ENCODE data around the gene AKIRIN2. TPM values are rescaled to one million over a fixed set of nuclear protein-coding genes. Genes with fewer than 3 reads are reported as not detected.

The AKIRIN2 gene
- total and polyA plus RNA-seq, 10 of the 15 experiments (the other 5 are each of a cell fraction or from before 2014, with no cell fraction given), result 12.7 to 82.2 (median 42.6) TPM

DNA sequence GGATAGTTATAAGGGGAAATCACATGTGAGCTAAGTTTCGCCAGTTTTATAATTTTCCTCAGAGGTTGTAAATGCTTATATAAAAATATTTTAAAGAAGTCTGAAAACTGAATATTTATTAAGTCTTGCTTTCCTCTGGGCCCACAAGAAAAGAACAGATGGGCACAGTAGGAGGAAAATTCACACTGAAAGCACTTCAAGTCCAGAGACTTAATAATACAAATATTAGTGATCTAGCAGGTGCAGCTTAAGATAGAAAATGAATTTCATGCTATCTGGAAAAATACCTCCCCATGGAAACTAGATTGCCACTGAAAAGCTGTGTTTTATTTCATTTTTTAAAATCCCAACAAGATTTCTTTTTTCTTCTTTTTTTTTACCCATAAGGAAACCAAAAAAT is 64.9 kb downstream of the AKIRIN2 start:
- Histone ChIP-seq H3K4me2 (ENCODE audit: control insufficient read depth, insufficient read depth) (no peak overlapping the region), H3K27me3 (replicated peaks in 1 of 2; ENCODE audit: control insufficient read depth in 2 of 2, insufficient read depth in 2 of 2, low read length in 1 of 2) (no peaks in the 10 kb centered on the region), H3K9me3 (replicated peaks; ENCODE audit: control insufficient read depth, insufficient read depth, low read length) (no peaks in the 10 kb centered on the region), H3K27ac (ENCODE audit: control insufficient read depth, insufficient read depth) (no peak overlapping the region), H4K20me1 (ENCODE audit: control insufficient read depth, insufficient read depth) (no peaks in the 10 kb centered on the region), H3K4me3 (no peak overlapping the region), H3K79me2 (ENCODE audit: control insufficient read depth, insufficient read depth, low read length) (no peaks in the 10 kb centered on the region), H3K4me1 (ENCODE audit: control insufficient read depth, insufficient read depth, low read length) (no peaks in the 10 kb centered on the region), H3K9ac (ENCODE audit: control insufficient read depth, insufficient read depth, low read length) (no peak overlapping the region), H2AFZ (ENCODE audit: control insufficient read depth, low read depth, low read length) (no peak overlapping the region), H3K36me3 (ENCODE audit: control insufficient read depth in 2 of 2, insufficient read depth in 2 of 2, low read length in 1 of 2) (peaks cover 0 to 23% of the 10 kb centered on the region in 2 experiments; a peak in 3 of 4 replicates)
- no TSS peak for BruUV-seq (replicated peaks)
- FAIRE-seq (no peak), ATAC-seq (no peak), DNase-seq (ENCODE audit: low read depth, low spot score) (no peak)
- TF ChIP-seq CBFB (IDR thresholded peaks at IDR 0.05; ENCODE audit: low read depth), result no peak
- no peak for TF ChIP-seq JUNB (IDR thresholded peaks at IDR 0.05)
- TF ChIP-seq, protein P1, sequence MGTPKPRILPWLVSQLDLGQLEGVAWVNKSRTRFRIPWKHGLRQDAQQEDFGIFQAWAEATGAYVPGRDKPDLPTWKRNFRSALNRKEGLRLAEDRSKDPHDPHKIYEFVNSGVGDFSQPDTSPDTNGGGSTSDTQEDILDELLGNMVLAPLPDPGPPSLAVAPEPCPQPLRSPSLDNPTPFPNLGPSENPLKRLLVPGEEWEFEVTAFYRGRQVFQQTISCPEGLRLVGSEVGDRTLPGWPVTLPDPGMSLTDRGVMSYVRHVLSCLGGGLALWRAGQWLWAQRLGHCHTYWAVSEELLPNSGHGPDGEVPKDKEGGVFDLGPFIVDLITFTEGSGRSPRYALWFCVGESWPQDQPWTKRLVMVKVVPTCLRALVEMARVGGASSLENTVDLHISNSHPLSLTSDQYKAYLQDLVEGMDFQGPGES (IDR thresholded peaks at IDR 0.05), result no peak
- no peak for TF ChIP-seq ZBTB40 (IDR thresholded peaks at IDR 0.05; ENCODE audit: borderline replicate concordance)
- no peak for TF ChIP-seq YBX1 (IDR thresholded peaks at IDR 0.05)
- ChIA-PET RAD21 (ENCODE audit: unreplicated experiment) (no interaction called here), CTCF (interaction anchor here (0.9 to 1.6 kb wide), 3 partner anchors 9 to 19 kb away, joined by 3 to 4 read pairs (median 4); no protein-coding TSS in a partner anchor), SMC1A (ENCODE audit: uncharacterized antibody, unreplicated experiment) (interaction anchor here (0.7 to 1.7 kb wide), 10 partner anchors 9 to 47 kb away, joined by 3 to 6 read pairs (median 3); no protein-coding TSS in a partner anchor), POLR2A (interaction anchor here (0.7 kb wide), 1 partner anchor 120 kb away, joined by 4 read pairs; no protein-coding TSS in a partner anchor)
- intact Hi-C loops (cut with micrococcal nuclease; ENCODE audit: unreplicated experiment) (no loop called here), in situ Hi-C loops (cut with MboI) (no loop called here)
- WGBS (ENCODE audit: insufficient coverage, insufficient replicate concordance, low lambda C conversion rate, missing lambda C conversion rate), result 97% methylated on average over 1 of the region's 1 CpG

Measured in GM12878 (cell line).